GM12878 (cell line): ENCODE results near the gene TMEM132C. TPM values are rescaled to one million over a fixed set of nuclear protein-coding genes. Genes with fewer than 3 reads are reported as not detected.

Source experiments
- ATAC-seq: fragments of 200-7000 bp; cut with Tn5 transposase; 3 replicates; pipeline ENCODE4 v1.9.1; 2020; ENCODE audit warnings: mild to moderate bottlenecking, moderate library complexity
- BruUV-seq: library from RNA; stranded (reverse); fragments of 400-500 nt; replicated peaks from 2 replicates; lab custom pipeline; 2021; lab: Mats Ljungman, UMichigan
- CTCF ChIA-PET: fragments of 300-600 bp; sonication (Branson Sonifier 250); formaldehyde crosslinking; extraction: SDS; loops from one replicate; lab custom pipeline; 2021; ENCODE audit warnings: inconsistent platforms; lab: Yijun Ruan, JAX
- POLR2A ChIA-PET: fragments of 350-600 bp; formaldehyde crosslinking; extraction: SDS; loops from one replicate; lab custom pipeline; 2021; ENCODE audit warnings: inconsistent platforms; lab: Charles Lee
- RAD21 ChIA-PET: fragments of 300-600 bp; sonication (Branson Sonifier 250); formaldehyde crosslinking; loops from one replicate; lab custom pipeline; 2023; ENCODE audit warnings: antibody characterized with exemption; ENCODE audit not compliant: unreplicated experiment; lab: Charles Lee
- SMC1A ChIA-PET: fragments of 300-600 bp; sonication (Branson Sonifier 250); formaldehyde crosslinking; loops from one replicate; lab custom pipeline; 2023; ENCODE audit not compliant: unreplicated experiment, uncharacterized antibody; lab: Charles Lee
- DNase-seq: peaks from one replicate; pipeline ENCODE4 v3.0.0-alpha.2; 2011; ENCODE audit warnings: low read depth, low spot score
- FAIRE-seq: peaks from 3 replicates; lab custom pipeline; 2011; peaks lifted over from hg19 to GRCh38; lab: Jason Lieb, UNC
- H2AFZ ChIP-seq: 2 replicates; pipeline ENCODE4 v1.6.0; 2011; ENCODE audit warnings: low read depth, low read length, control low read depth; ENCODE audit not compliant: control insufficient read depth
- H3K27ac ChIP-seq: 2 replicates; pipeline ENCODE4 v1.5.1; 2011; ENCODE audit warnings: control low read depth; ENCODE audit not compliant: control insufficient read depth, insufficient read depth
- H3K27me3 ChIP-seq, 2 experiments: replicated peaks in 1 of 2; 2 replicates each; pipeline versions ENCODE4 v1.6.0 to v1.6.1; 2011; ENCODE audit warnings: low read length in 1 of 2; ENCODE audit not compliant: control insufficient read depth in 2 of 2, insufficient read depth in 2 of 2
- H3K36me3 ChIP-seq, 2 experiments: 2 replicates each; pipeline ENCODE4 v1.5.1; 2011; ENCODE audit warnings: low read length in 1 of 2; ENCODE audit not compliant: control insufficient read depth in 2 of 2, insufficient read depth in 2 of 2
- H3K4me1 ChIP-seq: 2 replicates; pipeline ENCODE4 v1.6.1; 2011; ENCODE audit warnings: mild to moderate bottlenecking, low read length, moderate library complexity, mixed read lengths; ENCODE audit not compliant: control insufficient read depth, insufficient read depth
- H3K4me2 ChIP-seq: 2 replicates; pipeline ENCODE4 v1.6.0; 2011; ENCODE audit warnings: control low read depth; ENCODE audit not compliant: control insufficient read depth, insufficient read depth
- H3K4me3 ChIP-seq: fragments of 200-600 bp; sonication (generic); 2 replicates; pipeline ENCODE4 v1.5.1; 2016
- H3K79me2 ChIP-seq: 2 replicates; pipeline ENCODE4 v1.6.0; 2011; ENCODE audit warnings: low read length; ENCODE audit not compliant: control insufficient read depth, insufficient read depth
- H3K9ac ChIP-seq: 2 replicates; pipeline ENCODE4 v1.8.0; 2011; ENCODE audit warnings: low read length, control low read depth, mixed read lengths; ENCODE audit not compliant: control insufficient read depth, insufficient read depth
- H3K9me3 ChIP-seq: replicated peaks from 3 replicates; pipeline ENCODE4 v1.5.1; 2011; ENCODE audit warnings: mild to moderate bottlenecking, low read length; ENCODE audit not compliant: control insufficient read depth, insufficient read depth
- H4K20me1 ChIP-seq: 2 replicates; pipeline ENCODE4 v1.6.0; 2011; ENCODE audit not compliant: control insufficient read depth, insufficient read depth
- ASH2L ChIP-seq: fragments of 300-600, 200-600 bp; sonication (generic); IDR thresholded peaks from 2 replicates; pipeline ENCODE4 v1.6.1; 2017; ENCODE audit warnings: low read depth, mild to moderate bottlenecking, borderline replicate concordance
- CHD1 ChIP-seq: IDR thresholded peaks from 2 replicates; pipeline ENCODE4 v1.6.1; 2012; ENCODE audit warnings: low read depth, low read length, improper control_type of control experiment
- EP300 ChIP-seq, 2 experiments: fragments of 150-350 bp in 1 of 2; IDR thresholded peaks; 2 replicates each; pipeline ENCODE4 v1.6.1; 2011 to 2012; ENCODE audit warnings: low read depth in 2 of 2, low read length in 2 of 2, borderline replicate concordance in 1 of 2, improper control_type of control experiment in 1 of 2, inconsistent platforms in 1 of 2; ENCODE audit not compliant: control insufficient read depth in 1 of 2
- HDAC2 ChIP-seq: fragments of 200-600 bp; sonication (generic); IDR thresholded peaks from 2 replicates; pipeline ENCODE4 v1.6.1; 2017
- IRF5 ChIP-seq: fragments of 450-650 bp; IDR thresholded peaks from 2 replicates; pipeline ENCODE4 v1.6.1; 2017; ENCODE audit warnings: borderline replicate concordance
- MEF2B ChIP-seq: fragments of 450-650 bp; IDR thresholded peaks from 2 replicates; pipeline ENCODE4 v1.6.1; 2018; ENCODE audit warnings: mild to moderate bottlenecking, moderate library complexity; ENCODE audit not compliant: partially characterized antibody, poor library complexity, severe bottlenecking
- MYC ChIP-seq: IDR thresholded peaks from 2 replicates; pipeline ENCODE4 v1.6.1; 2011; ENCODE audit warnings: mild to moderate bottlenecking, low read length, moderate library complexity, inconsistent platforms; ENCODE audit not compliant: insufficient read depth, insufficient replicate concordance, insufficient read length, severe bottlenecking
- POU2F2 ChIP-seq: IDR thresholded peaks from 3 replicates; pipeline ENCODE4 v1.6.1; 2011; ENCODE audit warnings: low read depth, mild to moderate bottlenecking, low read length, borderline replicate concordance
- ZNF207 ChIP-seq: fragments of 450-650 bp; IDR thresholded peaks from 2 replicates; pipeline ENCODE4 v1.6.1; 2014; ENCODE audit warnings: antibody characterized with exemption, mild to moderate bottlenecking, borderline replicate concordance
- WGBS: methylation state at CpG from one replicate; pipeline ENCODE4 v1.1.6; 2016; ENCODE audit warnings: low lambda C conversion rate; ENCODE audit not compliant: insufficient replicate concordance, insufficient coverage; ENCODE audit errors: missing lambda C conversion rate; 5-methylcytosine and 5-hydroxymethylcytosine counted together
- in situ Hi-C: fragments of 300-500 bp; cut with MboI; formaldehyde crosslinking; loops from 9 replicates; pipeline ENCODE4 v1.14.3; 2018; ENCODE audit warnings: mixed read lengths
- intact Hi-C: fragments of 100-400 bp; cut with micrococcal nuclease; formaldehyde crosslinking; loops from one replicate; pipeline ENCODE4 v1.14.2; 2022; ENCODE audit not compliant: unreplicated experiment
- polyA plus RNA-seq, 11 experiments: library from polyadenylated mRNA; depleted of rRNA in 4 of 11; unstranded in 6 of 11; stranded (reverse) in 5 of 11; fragments of >200 nt; fragmentation: Nextera tagmentation in 4 of 11; fragmentation: Illumina TruSeq in 1 of 11; extraction: Ambion mirVana in 4 of 11; extraction: Trizol in 1 of 11; gene quantifications; 1 replicate in 1 of 11; 2 replicates in 10 of 11; pipeline versions ENCODE4 v1.2.1 to v1.2.3, GENCODE V29; 2011 to 2016; ENCODE audit warnings: inconsistent platforms in 2 of 11, missing spikeins in 2 of 11, low read depth in 1 of 11
- total RNA-seq, 4 experiments: library from RNA; depleted of rRNA in 3 of 4; stranded (reverse); fragments of >200 nt in 3 of 4; fragmentation: Illumina TruSeq in 1 of 4; extraction: Trizol in 1 of 4; gene quantifications; 2 replicates each; pipeline versions ENCODE4 v1.2.1 to v1.2.3, GENCODE V29; 2013 to 2021

The TMEM132C gene
- total and polyA plus RNA-seq, 10 of the 15 experiments (the other 5 are each of a cell fraction or from before 2014, with no cell fraction given), result not detected

- no peak overlapping the region for H3K9ac ChIP-seq
- no peak for TF ChIP-seq MEF2B
- TF ChIP-seq MYC, result no peak
- no peak for TF ChIP-seq ASH2L
- no peak for TF ChIP-seq IRF5
- no peak for TF ChIP-seq HDAC2
- no peak for TF ChIP-seq POU2F2
- TF ChIP-seq EP300 (IDR thresholded peaks at IDR 0.05; ENCODE audit: borderline replicate concordance in 1 of 2, control insufficient read depth in 1 of 2, low read depth in 2 of 2, low read length in 2 of 2), result no peak
- TF ChIP-seq ZNF207, result no peak
- TF ChIP-seq CHD1, result no peak
- no peaks in the 10 kb centered on the region; a peak in 1 of 4 replicates for H3K36me3 ChIP-seq
- no peak overlapping the region for H3K4me2 ChIP-seq
- FAIRE-seq (no peak), ATAC-seq (no peak), DNase-seq (no peak)
- H3K27me3 ChIP-seq, result no peaks in the 10 kb centered on the region
- in situ Hi-C loops (no loop called here), intact Hi-C loops (no loop called here)
- no peaks in the 10 kb centered on the region; the same call in 1 of the 2 replicates for H4K20me1 ChIP-seq
- no peaks in the 10 kb centered on the region; the same call in 2 of the 3 replicates for H3K9me3 ChIP-seq
- H3K4me1 ChIP-seq, result no peaks in the 10 kb centered on the region
- H3K4me3 ChIP-seq, result no peak overlapping the region
- H3K79me2 ChIP-seq, result no peaks in the 10 kb centered on the region
- ChIA-PET RAD21 (no interaction called here), SMC1A (no interaction called here), CTCF (no interaction called here), POLR2A (no interaction called here)
- no peak overlapping the region for H3K27ac ChIP-seq
- H2AFZ ChIP-seq, result no peak overlapping the region
- 6% methylated on average over 9 of the region's 9 CpGs for WGBS
- BruUV-seq, result no TSS peak
Measured at GRCh38 chr12:128338386-128339125, 71.6 kb downstream of the TMEM132C start.
